Hematopoietic multipotent progenitor cell (in vitro differentiated cells): ENCODE measurements around the gene CD200R1L. TPM values are rescaled to one million over a fixed set of nuclear protein-coding genes. Genes with fewer than 3 reads are reported as not detected.
"Not testable (repeated sequence)": the region's sequence is repeated elsewhere in the genome, so short reads cannot be mapped to it uniquely, and the experiment has no call there.

Experiments
- DNase-seq, 3 donors: peaks; one replicate each; pipeline ENCODE4 v3.0.0-alpha.2; 2011 to 2015; ENCODE audit warnings: low read depth in 2 of 3, low spot score in 2 of 3
- total RNA-seq: library from RNA; depleted of rRNA; stranded (reverse); fragments of >200 nt; gene quantifications from one replicate; pipeline ENCODE4 v1.2.3, GENCODE V29; 2012

CD200R1L gene
- not detected for total RNA-seq

GRCh38 chr3:112846764-112847163 is at the start of gene CD200R1L:
CD200R1L (minus strand) TSS chr3:112846864; CDS start chr3:112829367, 17,497 bp downstream.
- no peak for DNase-seq

GRCh38 chr3:112894258-112894657 is 47.6 kb upstream of the CD200R1L start:
- DNase-seq: no peak

- DNase-seq: no peak
Measured at GRCh38 chr3:112889357-112889756, 42.7 kb upstream of the CD200R1L start.

GRCh38 chr3:112888381-112889085 is 41.9 kb upstream of the CD200R1L start:
- DNase-seq: no peak

- DNase-seq: no peak
Measured at GRCh38 chr3:112884678-112885290, 38.1 kb upstream of the CD200R1L start.

- no peak for DNase-seq
Measured at GRCh38 chr3:112881891-112882290, 35.2 kb upstream of the CD200R1L start.

- no peak for DNase-seq
Measured at GRCh38 chr3:112875561-112875960, 28.9 kb upstream of the CD200R1L start.

- no peak for DNase-seq
Measured at GRCh38 chr3:112874725-112875124, 28.1 kb upstream of the CD200R1L start.

GRCh38 chr3:112873632-112874031 is 27.0 kb upstream of the CD200R1L start:
- DNase-seq: no peak

- DNase-seq: no peak
Measured at GRCh38 chr3:112871735-112872134, 25.1 kb upstream of the CD200R1L start.

GRCh38 chr3:112865757-112866156 is 19.1 kb upstream of the CD200R1L start:
- no peak for DNase-seq

GRCh38 chr3:112860898-112861297 is 14.2 kb upstream of the CD200R1L start:
- DNase-seq: no peak

GRCh38 chr3:112858410-112859069 is 11.9 kb upstream of the CD200R1L start:
- DNase-seq: peak in 2 of 3 donors; percentile 18 to 37

- DNase-seq: peak in 1 of 3 donors; percentile 55
Measured at GRCh38 chr3:112857526-112857925, 10.9 kb upstream of the CD200R1L start.

GRCh38 chr3:112856537-112856936 is 9.9 kb upstream of the CD200R1L start:
- DNase-seq: peak in 2 of 3 donors; percentile 76 to 93

GRCh38 chr3:112855883-112856282 is 9.2 kb upstream of the CD200R1L start:
- DNase-seq: no peak

GRCh38 chr3:112855074-112855473 is 8.4 kb upstream of the CD200R1L start:
- DNase-seq: not testable (repeated sequence)

- DNase-seq: no peak
Measured at GRCh38 chr3:112848196-112848595, 1.5 kb upstream of the CD200R1L start.

- no peak for DNase-seq
Measured at GRCh38 chr3:112847692-112848091, 1.0 kb upstream of the CD200R1L start.

- no peak for DNase-seq
Measured at GRCh38 chr3:112845772-112846171, 892 bp downstream of the CD200R1L start.

- DNase-seq: no peak
Measured at GRCh38 chr3:112829046-112829445, 17.6 kb downstream of the CD200R1L start.
